ENCODE results near the gene PPP1R37.

Gene PPP1R37

DNA sequence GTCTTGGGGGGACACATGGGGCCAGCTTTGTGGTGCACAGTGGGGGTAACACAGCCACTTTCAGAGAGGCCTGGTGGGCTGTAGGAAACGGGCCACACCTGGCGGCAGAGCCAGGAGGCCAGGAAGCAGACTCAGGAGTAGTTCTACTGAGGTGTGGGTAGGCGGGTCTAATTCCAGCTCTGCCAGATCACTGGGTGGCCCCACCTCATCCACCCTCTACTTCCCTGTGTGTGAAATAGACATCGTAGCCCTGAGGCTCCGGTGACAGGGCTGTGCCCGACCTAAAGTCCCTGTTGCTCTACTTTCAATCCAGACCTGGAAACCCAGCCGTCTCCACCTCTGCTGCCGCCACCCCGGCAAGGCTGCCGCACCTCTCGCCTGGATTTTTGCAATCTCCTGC is 63.8 kb downstream of the PPP1R37 start:
- no peak for DNase-seq

- no peak for DNase-seq
Observed at GRCh38 chr19:45158503-45159209, 65.7 kb downstream of the PPP1R37 start.

GRCh38 chr19:45159210-45159970 is 66.4 kb downstream of the PPP1R37 start:
- DNase-seq: no peak

DNA sequence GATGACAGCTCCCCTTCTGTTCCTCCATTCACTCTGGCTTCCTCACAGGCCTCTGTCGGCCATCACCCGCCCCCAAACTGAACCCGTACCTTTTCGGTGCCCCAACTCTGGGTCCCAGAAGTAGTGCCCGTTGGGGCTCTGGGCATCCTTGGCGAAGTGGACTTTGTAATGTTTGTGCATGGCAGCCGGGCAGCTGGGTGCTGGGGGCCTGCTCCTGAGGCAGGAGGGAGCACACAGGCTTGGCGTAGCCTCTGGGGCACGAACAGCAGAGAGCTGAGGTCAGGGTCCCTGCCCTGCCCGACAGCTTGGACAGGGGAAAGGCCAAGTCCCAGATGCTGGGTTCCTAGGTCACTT is 67.0 kb downstream of the PPP1R37 start:
- DNase-seq: no peak

DNA sequence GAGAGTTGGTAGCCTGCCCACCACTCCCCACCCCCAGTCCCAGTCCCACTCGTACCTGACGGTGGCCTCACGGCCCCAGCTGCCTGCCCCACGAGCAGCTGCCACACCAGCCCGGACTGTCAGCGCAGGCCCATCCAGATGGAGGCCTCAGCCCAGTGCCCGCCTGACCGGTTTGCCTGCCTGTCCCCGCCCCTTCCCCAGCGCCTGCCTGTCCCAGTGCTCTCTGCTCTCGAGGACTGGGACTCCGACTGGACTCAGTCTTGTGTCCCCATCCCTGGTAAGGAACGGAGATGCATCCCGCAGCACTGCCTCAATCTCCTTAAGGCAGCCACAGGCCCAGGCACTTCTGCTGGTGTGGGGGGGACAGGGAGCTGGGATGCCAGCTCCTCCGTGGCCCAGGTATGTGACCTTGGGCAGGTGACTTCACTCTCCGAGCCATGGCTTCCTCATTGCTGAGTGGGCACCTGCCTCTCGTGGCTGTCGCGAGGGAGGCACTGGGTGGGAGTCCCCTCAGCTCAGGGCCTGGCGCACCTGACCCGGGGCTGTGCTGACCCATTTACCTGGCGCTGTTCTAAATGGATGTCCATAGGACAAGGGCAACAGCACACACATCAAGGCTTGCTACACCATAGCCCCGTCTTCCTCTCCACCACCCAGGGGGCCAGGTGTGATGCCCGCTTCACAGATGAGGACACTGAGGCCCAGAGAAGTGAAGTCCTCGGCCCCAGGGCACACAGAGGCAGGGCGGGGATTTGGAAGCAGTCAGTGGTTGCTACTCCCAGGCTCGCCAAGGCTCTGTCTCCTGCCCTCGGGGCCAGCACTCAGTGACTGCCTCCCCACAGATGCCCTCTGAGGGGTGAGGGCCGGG is 68.1 kb downstream of the PPP1R37 start, which contains the start of gene NKPD1:
NKPD1 (minus strand) TSS at position 113 of the 868 bp plus-strand sequence. CDS start 832 bp downstream, outside the sequence.
- no peak for DNase-seq

DNA sequence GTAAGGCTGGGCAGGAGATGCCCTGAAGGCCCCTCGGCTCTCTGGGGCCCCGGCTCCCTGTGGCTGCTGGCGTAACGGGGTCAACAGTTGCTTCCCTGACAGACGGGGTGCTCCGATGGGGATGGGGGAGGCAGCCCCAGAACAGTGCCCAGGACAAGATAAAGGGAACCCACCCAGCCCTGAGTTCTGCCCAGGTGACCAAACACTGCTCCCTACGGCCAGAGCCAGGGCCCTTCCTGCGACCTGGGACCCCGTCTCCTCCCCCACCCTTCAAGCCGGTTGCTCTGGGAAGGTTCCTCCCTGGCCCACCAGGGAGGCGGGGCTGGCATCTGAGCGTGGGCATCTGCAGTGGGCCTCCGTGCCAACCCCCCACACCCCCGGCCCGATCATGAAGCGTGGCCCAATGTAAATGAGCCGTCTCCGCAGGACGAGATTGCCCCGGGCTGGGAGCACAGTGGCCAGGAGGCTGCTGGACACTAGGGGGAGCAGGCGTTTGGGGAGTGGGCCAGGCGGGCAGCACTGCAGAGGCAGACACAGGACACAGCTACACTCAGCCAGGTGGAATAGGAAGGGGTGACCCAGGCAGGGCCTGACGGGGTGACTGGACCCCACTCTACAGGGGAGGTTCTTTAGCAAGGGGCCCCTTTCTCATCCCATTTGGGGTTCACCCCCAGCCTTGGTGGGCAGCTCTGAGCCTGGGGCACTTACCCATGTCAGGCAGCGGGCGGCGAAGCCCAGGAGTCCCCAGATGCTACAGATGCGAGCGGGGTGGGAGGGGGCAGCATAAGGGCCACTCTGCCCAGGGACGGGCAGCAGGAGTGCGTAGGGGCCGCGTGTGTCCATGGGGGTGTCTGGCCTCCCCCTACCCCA is 69.0 kb downstream of the PPP1R37 start:
- no peak for DNase-seq

DNA sequence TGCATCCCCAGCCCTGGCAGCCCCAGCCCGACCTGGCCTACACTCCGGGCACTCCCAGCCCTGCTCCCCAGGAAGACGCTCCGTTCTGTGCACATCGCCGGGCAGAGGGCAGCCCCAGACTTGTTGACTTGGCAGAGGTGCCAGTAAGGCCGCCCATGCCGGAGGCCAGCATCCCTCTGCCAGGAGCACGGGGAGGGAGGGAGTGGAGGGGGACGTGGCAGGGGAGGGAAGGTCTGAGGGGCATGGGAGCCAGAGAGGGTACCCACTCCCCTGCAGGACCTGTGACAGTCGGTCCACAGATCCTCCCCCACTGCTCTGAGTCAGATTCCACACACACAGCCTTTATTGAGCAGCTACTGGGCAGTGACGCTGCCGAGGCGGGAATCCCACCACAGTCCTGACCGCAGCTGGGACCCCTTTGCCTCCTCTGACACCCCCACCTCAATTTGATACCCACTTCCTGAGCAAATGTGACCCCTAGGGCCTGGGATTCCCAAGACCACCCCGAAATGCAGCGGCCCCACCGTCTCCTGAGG is 69.7 kb downstream of the PPP1R37 start:
- no peak for DNase-seq

DNA sequence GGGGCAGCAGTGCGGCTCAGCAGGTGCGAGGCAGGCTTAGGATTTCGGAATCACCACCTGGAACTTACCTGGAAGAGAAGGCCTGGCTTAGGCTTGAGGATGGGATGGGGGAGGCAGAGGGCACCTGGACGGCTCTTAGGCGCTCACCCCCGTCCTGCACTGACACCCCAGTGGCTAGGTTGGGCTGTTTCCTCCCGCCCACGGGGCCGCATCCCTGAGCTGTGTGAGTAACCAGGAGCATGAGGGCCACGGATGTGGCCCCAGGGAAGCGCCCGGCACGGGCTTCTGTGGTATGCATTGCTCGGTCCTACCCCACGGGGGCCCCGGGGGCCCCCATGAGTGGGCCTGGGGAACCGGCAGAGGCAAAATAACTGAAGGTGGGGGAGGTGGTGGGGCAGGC is 70.2 kb downstream of the PPP1R37 start:
- no peak for DNase-seq

DNA sequence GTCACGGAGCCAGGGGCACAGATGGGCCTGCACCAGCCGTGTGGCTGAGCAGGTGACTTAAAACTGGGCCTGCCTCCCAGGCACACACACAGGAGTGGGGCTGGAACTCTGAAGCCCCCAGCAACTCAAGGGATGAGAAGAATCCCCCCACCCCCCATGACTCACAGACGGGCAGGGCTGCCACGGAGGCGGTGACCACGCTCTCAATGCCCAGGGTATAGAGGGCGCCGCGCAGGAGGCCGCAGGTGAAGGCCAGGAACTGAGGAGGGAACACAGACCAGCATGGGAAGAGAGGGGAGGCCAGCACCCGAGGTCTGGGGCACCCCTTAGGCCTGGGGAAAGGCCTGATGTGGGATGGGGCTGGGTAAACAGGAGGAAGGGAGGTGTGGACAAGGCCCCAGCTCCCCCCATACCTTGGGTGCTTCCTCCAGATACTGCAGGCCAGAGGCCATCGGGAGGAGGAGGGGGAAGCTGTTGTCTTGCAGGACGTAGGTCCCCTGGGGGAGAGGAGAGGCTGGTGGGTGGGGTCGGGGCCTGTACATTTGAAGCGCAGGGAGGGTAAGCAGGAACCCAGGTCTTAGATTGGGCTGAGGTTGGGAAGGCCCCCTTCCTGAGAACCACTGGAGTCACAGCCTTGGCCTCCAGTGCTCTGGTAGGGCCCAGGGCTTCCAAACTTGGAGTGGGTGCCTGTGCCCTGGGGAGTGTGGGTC is 70.9 kb downstream of the PPP1R37 start:
- DNase-seq: no peak

GRCh38 chr19:45164577-45165335 is 71.8 kb downstream of the PPP1R37 start:
- peak; percentile 42 for DNase-seq

DNA sequence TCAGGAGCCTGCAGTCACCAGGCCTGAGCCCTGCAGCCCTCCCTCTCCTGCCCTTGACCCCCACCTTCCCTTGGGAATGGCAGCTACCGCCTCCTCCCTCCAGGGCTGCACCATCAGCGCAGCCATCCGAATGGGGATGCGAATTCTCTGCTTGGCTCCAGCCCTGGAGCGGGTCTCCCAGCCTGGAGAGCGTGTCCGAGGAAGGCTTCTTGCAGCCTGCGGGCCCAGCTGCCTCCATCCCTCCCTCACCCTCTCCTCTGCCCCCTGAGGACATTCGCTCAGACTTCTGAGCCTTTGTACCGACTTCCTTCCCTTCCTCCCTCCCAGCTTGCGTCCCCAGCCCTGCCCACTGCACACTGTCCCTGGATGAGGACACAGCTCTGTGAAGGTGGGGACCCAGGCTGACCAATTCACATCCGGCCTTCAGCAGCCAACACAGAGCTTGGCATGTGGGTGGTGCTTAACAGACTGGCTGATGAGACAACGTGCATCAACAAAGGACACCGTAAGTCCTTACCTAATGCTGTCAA is 73.8 kb downstream of the PPP1R37 start:
- no peak for DNase-seq

DNA sequence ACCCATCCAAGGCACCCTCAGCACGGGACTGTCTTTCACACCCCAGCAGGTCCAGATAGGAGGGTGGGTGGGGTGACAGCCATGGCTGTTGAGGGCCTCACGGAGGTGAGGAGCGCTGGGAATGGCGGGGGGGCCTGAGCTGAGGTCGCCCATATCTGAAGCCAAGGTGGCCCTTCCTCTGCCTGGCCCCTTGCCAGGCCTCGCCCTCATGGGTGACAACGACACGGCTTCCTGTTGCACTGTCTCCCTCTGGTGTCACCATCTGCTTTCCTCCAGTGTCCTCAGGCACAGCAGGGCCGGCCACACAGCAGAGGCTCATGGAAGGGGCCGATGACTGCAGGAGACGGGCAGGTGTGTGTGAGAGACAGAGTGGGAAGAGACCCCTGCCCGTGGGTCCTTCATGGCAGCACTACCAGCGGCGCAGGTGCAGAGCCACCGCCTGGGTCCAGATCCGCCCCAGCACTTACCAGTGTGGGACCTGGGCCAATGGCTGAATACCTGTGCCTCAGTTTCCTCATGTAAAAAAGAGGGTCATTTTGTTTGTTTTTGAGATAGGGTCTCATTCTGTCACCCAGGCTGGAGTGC is 75.9 kb downstream of the PPP1R37 start:
- DNase-seq: no peak

DNA sequence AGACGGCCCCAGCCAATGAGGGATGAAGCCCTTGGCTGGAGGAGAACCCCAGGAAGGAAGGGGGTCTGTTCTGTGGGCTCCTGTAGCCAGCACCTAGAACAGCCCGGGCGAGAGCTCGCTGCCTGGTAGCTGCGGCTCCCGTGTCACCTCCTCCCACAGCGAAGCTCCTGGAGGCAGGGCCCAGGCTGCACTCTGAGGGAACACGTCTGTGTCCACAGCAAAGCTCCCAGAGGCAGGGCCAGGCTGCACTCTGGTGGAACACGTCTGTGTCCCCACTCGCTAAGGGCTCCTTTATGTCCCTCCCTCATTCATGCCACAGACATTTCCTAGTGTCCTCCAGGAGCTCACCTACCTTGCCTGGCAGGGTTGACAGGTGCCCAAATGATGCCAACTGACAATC is 76.6 kb downstream of the PPP1R37 start:
- DNase-seq: no peak

GRCh38 chr19:45170146-45171106 is 77.4 kb downstream of the PPP1R37 start:
- no peak for DNase-seq

DNA sequence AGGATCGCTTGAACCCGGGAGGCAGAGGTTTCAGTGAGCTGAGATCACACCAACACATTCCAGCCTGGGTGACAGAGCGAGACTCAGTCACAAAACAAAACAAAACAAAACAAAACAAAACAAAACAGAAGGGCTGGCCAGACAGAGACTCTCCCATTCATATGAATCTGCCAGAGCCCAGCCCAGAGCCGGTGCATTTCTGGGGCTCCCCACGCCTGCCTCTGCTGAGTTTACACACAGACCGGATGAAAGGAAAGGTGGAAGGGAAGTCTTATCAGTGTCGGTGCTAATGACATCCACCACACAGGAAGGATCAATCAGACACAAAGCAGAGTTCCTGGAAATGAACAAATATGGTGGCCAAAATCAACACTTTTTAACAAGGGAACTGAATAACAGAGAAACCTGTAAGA is 78.2 kb downstream of the PPP1R37 start:
- peak; percentile 42 for DNase-seq

DNA sequence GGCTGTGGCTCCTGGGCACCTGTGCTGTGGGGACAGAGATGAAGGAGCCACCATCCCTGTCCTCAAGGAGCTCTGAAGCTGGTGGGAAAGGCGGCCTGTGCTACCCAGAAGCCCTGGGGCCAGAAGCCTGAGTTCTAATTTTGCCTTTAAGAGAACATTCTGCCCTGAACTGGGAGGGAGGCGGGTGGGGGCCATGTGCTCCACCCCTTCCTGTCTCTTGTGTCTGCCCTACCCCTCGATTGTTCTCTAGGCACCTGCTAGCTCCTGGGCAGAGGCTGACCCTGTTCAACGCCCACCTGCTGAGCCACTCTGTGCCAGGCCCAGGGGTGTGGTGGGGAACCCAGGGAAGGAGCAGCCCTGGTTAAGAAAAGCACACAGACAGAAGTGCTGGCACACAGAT is 79.2 kb downstream of the PPP1R37 start:
- DNase-seq: peak; percentile 35

- DNase-seq: no peak
Observed at GRCh38 chr19:45172611-45173208, 79.7 kb downstream of the PPP1R37 start.

DNA sequence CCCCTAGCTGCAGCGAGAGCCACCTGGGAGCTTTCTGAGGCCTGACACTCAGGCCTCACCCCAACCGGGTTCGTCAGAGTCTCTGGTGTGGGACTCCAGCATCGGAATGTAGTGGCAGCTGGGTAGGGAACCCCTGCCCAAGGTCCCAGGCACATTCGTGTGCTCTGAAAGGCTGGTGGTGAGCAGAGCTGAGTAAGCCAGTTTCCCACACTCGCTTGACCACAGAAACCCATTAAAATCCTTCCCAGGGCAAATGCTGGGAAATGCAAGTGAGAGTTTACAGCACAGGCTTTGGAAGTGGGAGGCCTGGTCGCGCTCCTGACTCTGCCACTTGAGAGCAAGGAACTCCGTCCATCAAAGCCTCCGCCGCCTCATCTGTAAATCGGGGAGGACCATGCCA is 80.8 kb downstream of the PPP1R37 start:
- no peak for DNase-seq
